GM20431 (cell line): ENCODE measurements around the gene NCOA5.

Source experiments
- in situ Hi-C: fragments of 300-500 bp; cut with MseI, MboI; formaldehyde crosslinking; loops from one replicate; pipeline ENCODE4 v1.15.0; 2020; ENCODE audit warnings: low sequenced_read_pairs; ENCODE audit not compliant: unreplicated experiment

Gene NCOA5

GRCh38 chr20:46022411-46023147 is 67.2 kb downstream of the NCOA5 start:
- in situ Hi-C loops: no loop called here

DNA sequence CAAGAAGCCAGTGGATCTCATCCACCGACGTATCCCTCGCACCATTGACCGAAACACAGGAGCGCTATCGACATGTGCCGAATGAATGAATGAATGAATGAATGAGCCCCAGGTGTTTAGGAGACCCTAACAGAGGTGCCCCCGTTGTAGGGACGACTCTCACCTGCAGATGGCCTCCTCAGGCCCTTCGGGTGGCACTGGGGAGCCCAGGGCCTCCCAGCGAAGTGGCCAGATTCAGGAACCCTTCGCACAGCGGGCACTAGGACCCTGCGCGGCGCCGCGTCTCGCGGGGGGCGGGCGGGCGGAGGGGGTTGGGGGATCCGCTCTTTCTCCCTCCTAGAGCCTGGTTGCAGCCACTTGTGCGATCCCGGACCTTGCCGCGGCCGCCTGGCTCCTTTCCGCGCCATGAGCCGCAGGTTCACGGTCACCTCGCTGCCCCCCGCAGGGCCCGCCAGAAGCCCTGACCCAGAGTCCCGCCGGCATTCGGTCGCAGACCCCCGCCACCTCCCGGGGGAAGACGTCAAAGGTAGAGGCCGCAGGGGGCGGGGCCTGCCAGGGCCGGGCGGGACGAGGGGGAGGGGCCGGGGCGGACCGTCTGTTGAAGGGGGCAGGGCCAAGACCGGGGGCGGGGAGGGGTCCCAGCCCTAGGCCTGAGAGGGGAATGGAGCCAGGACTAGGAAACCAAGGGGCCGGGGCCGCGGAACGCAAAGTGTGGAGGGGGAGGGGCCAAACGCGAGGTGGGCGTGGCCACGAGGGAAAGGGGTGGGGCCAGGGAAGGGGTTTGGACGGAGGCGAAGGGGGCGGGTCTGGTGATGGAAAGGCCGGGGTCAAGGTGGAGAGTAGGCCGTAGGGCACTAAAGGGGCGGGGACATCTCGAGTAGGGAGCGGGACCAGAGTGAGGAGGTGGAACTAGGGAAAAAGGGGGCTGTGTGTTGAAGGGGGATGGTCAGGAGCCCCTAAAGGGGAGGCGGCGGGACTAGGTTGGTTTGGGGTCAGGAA is 68.1 kb downstream of the NCOA5 start:
- in situ Hi-C loops: no loop called here

GRCh38 chr20:46020555-46020954 is 69.2 kb downstream of the NCOA5 start:
- in situ Hi-C loops: no loop called here

- in situ Hi-C loops: no loop called here
These were observed 71.2 kb downstream of the NCOA5 start for GRCh38 chr20:46018611-46019010.

GRCh38 chr20:46018112-46018511 is 71.7 kb downstream of the NCOA5 start:
- in situ Hi-C loops: no loop called here

- in situ Hi-C loops: no loop called here
These were observed 72.5 kb downstream of the NCOA5 start for GRCh38 chr20:46017272-46017671.

GRCh38 chr20:46014517-46015396 is 75.0 kb downstream of the NCOA5 start:
- in situ Hi-C loops: no loop called here

GRCh38 chr20:46013829-46014516 is 75.8 kb downstream of the NCOA5 start:
- in situ Hi-C loops: no loop called here

DNA sequence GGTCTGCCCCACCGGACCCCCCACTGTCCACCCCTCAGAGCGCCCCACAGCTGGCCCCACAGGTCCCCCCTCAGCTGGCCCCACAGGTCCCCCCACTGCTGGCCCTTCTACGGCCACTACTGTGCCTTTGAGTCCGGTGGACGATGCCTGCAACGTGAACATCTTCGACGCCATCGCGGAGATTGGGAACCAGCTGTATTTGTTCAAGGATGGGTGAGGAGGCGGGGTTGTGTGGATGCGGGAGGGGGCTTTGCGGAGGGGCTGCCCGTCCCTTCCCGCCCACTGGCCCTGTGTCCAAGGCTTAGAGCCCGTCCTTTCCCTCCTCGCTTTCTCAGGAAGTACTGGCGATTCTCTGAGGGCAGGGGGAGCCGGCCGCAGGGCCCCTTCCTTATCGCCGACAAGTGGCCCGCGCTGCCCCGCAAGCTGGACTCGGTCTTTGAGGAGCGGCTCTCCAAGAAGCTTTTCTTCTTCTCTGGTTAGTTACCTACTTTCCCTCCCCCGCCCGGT is 76.4 kb downstream of the NCOA5 start:
- in situ Hi-C loops: no loop called here

- in situ Hi-C loops: no loop called here
These were observed 76.8 kb downstream of the NCOA5 start for GRCh38 chr20:46012921-46013320.

- in situ Hi-C loops: no loop called here
These were observed 77.9 kb downstream of the NCOA5 start for GRCh38 chr20:46011631-46012482.
